Measurements from ENCODE around the gene SLC27A4.

- TF ChIP-seq CTCF (IDR thresholded peaks at IDR 0.05) (no peak), POLR2A (IDR thresholded peaks at IDR 0.05) (no peak)
Observed at GRCh38 chr9:128405077-128405779, 64.9 kb downstream of the SLC27A4 start.

Data from vagina (tissue), 2 donors.